HG02840 (cell line): Measurements from ENCODE around the gene PRMT1.
"Not testable (repeated sequence)": the region's sequence is repeated elsewhere in the genome, so short reads cannot be mapped to it uniquely, and the experiment has no call there.

Experiments used
- ATAC-seq: cut with Tn5 transposase; IDR thresholded peaks from one replicate; pipeline ENCODE4 v1.9.1; 2021; ENCODE audit warnings: mild to moderate bottlenecking, moderate library complexity, moderate number of reproducible peaks; ENCODE audit not compliant: unreplicated experiment, low FRiP score

Gene PRMT1

DNA sequence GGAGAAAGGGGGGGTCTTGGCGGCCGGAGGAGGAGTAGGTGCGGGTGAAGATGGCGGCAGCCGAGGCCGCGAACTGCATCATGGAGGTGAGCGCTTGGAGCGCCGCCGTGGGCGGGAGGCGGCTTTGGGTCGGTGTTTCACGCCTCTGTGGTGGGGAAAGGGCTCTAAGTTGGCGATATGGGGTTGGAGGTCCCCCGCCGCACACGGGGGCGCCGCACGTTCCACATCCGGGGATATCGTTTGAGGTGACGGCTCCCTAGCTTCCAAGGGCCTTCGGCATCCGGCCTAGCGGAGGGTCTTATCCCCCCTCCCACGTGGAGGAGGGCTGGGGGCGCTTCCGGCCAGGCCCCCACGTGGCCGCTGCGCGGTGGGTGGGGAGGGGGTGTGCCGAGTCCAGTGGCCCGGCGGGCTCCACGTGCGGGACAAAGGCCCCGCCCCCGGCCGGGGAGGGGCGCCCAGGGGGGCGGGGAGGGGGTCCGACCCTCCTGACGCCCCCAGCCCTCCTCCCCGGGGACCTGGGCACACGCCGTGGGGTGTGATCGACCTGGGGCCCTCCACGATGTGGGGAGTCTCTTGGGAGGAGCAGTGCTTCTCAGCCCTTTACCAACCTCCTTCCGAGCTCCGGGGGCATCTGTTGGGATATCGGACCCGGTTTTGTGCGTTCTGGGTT, at the start of gene PRMT1:
Gene PRMT1, plus strand, starts transcription at position 41 of the 670 bp plus-strand sequence. Its CDS starts 10 bp downstream, at position 51.
- no peak for ATAC-seq

DNA sequence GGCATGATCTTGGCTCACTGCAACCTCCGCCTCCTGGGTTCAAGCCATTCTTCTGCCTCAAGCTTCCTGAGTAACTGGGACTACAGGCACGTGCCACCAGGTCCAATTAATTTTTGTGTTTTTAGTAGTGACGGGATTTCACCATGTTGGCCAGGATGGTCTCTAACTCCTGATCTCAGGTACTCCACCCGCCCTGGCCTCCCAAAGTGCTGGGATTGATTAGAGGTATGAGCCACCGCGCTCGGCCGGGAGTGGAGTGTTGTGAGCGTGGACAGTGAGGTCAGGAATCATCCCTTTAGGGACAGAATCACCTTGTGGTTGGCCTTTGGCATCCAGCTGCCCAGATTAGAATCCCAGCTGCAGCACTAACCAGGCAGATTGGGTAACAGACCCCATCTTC, 47.4 kb upstream of the PRMT1 start:
- ATAC-seq, result no peak

DNA sequence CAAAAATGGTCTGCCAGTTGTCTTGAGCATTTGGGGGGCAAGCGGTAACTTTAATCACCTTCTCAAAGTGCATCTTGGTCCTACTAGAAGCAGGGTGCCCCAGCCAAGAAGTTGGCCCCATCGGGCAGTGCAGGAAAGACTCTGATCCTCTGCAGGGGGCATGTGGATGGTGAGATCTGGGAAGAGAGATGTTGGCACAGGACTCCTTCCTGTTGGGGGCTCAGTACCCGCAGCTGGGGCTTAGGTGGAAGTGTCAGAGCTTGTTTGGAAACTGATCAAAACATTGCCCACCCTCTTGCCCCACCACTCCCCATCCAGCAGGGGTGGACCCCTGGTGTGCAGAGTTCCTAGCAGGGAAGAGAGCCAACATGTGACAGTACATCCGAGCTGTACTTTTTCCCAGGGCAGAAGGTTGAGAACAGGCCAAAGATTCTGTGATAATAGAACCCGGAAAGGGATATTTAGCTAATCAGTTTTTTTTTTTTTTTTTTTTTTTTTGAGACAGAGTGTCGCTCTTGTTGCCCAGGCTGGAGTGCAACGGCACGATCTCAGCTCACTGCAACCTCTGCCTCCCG, 46.0 kb upstream of the PRMT1 start:
- ATAC-seq, result no peak

DNA sequence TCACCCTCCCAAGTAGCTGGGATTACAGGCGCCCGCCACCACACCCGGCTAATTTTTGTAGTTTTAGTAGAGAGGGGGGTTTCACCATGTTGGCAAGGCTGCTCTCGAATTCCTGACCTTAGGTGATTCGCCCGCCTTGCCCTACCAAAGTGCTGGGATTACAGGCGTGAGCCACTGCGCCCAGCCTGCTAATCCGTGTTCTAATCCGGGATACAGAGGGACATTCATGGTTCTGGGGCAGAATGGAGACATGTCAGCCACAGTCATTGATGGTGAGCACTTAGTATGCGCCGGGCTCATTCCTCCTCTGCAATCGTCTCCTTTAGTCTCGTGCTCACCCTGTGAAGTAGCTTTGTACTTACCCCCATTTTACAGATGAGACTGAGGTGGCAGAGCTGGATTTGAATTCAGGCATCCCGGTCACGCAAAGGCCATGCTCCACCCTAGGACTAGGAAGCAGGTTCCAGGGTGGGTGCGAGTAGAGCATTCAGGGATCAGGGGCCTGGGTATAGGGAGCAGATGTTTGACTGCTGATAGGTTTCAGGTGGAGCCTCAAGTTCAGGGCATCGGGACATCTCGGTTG, 45.4 kb upstream of the PRMT1 start:
- no peak for ATAC-seq

DNA sequence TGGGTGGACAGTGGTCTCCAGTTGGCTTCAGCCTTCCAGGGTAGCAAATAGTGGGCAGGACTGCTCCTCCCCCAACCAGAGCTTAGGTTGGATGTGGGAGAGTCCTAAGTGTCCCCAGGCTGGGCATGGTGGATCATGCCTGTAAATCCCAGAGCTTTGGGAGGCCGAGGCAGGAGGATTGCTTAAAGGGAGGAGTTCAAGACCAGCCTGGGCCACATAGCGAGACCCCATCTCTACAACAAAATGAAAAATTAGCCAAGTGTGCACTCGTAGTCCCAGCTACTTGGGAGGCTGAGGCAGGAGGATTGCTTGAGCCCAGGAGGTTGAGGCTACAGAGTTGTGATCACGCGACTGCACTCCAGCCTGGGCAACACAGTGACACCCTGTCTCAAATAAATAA, 44.5 kb upstream of the PRMT1 start:
- ATAC-seq, result no peak

DNA sequence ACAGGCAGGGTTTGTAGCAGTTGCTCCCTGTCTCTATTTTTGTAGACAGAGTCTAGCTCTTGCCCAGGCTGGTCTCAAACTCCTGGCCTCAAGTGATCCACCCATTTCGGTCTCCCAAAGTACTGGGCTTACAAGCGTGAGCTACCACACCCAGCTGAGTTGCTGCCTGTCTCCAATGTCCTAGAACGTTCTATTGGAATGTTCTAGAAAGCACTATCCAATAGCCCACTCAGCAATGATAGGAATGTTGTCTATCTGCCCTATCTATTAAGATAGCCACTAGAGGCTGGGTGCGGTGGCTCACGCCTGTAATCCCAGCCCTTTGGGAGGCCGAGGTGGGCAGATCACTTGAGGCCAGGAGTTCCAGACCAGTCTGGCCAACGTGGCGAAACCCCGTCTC, 43.8 kb upstream of the PRMT1 start:
- ATAC-seq, result not testable (repeated sequence)

DNA sequence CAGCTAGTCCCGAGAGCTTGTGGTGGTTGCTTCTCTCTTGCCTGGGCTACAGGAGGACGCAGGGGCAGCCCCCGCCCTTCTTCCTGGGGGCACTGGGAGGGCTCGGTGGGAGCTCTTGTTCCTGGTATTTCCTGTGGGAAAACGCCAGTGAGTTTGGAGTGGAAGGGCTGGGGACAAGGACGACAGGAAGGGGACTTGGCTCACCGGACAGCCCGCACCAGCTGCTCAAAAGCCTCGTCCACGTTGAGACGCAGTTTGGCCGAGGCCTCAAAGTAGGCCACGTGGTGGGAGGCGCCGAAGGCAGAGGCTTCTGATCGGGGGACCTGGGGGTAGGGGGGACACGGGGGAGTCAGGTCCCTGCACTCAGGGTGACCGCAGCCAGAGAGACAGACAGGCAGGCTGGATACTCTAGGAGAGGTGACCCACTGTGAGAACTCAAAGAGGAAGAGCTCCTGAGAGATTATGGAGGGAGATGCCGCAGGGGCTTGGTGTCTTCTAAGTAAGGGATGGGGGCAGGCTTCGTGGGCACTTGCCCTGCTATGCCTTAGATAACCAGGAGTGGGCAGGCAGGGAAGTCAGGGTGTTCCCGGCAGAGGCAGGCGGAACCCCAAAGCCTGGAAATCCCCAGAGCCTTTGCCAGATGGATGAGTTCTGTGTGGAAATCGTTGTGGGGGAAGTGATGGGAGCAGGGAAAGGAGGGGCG, 41.4 kb upstream of the PRMT1 start:
- ATAC-seq, result no peak

DNA sequence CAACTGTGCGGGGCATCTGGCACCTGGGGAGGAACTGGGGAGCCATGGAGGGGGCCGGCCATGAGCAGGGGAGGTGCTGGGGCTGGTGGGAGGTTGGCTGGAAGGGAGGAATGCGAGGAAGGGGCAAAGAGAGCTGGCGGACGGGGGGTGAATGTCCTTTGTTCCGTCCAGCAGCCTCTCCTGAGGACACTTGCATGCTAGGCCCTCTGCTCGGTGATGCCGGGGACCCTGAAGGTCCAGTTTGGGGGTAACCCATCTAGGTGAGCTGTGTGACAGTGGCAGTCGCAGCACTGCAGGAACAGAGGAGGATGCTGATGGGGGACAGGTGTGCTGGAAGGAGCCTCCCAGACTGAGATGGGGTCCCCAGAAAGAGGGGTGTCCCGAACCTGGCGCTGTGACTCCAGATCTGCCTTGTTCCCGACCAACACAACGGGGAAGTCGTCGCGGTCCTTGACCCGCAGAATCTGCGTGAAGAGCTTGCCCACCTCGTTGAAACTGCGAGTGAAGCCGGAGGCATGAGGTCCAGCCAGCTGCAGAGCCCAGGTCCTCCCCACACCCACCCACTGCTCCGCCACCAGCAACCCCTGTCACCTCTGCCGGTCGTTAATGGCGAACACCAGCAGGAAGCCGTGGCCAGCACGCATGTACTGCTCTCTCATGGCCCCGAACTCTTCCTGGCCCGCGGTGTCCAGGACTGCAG, 40.7 kb upstream of the PRMT1 start:
- ATAC-seq, result no peak

DNA sequence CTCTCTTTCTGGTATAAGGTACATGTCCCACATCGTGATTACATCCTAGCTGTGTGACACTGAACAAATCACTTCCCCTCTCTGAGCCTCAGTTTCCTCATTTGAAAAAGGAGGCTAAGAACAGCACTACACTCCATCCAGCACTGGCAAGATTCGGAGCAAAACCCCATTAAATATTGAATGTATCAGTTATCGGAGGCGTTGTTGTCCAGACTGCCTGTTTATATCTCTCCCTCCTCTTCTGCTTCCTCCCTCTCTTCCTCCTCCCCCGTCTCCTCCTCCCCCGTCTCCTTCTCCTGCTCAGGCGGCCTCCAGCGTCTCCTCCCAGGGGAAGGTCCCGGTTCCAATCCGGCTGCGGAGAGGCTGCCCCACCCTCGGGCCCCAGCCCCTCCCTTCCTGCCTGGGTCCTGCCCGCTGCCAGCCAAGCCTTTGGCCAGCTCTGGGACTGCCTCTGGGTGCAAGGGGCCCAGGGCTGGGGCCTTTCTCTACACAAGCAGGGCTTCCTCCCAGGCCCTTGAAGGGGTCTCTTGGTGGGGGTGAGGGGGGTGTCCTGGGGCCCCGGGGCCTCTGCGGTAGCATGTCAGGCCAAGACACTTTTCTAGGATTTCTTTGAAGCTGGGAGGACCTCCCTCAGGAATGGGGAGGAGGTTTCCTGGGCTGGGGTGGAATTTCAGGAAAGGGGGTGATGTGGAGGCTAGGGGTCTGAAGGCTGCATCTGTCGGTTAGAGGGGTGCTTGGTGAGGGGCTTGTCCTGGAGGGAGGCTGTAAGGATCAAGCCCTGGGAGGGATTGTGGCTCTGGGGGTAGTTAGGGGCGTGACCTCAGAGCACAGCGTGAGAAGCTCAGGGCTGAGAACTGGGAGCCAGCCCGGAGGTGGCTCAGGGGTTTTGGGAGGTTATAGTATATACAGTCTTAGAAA, 39.0 kb upstream of the PRMT1 start:
- ATAC-seq, result no peak

DNA sequence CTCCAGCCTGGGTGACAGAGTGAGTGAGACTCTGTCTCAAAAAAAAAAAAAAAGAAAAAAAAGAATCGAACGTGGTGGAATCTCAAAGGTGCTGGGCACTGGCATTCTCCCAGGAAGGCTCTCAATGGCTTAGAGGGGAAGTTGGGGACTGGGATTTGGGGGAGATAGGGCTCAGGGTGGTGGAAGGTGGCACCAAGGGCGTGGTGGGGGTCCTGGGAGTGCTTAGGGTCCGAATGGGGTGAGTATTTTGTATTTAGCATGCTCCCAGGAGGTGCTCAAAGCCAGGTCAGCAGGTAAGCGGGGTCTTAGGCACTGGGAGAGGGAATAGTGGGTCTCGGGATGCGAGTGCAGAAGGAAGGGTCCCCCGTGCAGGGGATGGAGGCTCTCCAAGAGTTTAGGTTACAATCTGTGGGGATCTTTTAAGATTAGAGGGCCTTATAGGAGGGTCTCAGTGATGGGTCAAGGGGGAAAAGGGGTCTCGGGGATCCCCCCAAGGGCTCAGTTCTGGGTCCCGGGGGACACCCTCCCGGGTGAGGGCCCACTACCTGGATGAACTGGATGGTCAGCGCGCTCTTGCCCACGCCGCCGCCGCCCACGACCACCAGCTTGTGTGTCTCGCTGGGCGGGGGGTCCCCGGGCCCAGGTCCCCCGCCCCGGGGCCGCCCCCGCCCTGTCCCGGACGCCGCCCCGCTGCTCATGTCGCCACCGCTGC, 37.5 kb upstream of the PRMT1 start:
- no peak for ATAC-seq

DNA sequence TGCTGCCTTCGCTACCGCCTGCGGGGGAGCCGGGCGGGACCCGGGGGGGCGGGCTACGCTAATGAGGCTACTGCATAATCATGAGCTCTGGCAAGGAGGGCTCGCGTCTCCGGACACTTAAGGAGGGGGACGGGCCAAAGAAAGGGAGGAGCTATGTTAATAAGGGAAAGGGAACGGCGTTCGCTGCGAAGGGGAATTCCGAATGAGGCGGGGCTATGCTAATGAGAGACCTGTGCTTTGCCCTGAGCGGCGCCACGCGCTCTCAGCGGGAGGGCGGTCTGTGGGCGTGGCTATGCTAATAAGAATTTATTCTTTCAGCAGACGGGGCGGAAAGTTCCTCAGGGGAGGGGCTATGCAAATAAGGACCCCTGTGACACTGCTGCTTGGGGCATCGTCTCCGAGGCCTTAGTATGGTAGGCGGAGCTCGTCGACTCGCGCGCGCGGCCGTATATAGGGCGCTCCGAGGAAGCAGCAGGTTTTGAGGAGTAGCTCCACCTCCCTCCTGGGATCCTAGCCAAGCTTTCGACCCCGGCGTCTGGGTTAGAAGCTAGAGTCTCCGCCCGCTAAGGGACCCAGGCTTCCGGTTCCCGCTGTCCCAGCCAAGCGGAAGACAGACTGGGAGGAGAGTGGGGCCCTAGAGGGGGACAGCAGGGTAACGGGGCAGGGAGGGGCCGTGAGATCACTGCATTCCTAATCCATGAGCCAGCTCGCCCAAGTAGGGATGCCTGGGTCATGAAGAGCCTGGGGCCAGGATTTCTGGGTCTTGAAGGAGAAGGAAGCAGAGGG, 36.8 kb upstream of the PRMT1 start, which contains the start of gene RRAS:
Gene RRAS, minus strand, starts transcription at position 31 of the 786 bp plus-strand sequence. CDS start 45 bp downstream, outside the sequence.
- ATAC-seq, result peak; percentile 65

DNA sequence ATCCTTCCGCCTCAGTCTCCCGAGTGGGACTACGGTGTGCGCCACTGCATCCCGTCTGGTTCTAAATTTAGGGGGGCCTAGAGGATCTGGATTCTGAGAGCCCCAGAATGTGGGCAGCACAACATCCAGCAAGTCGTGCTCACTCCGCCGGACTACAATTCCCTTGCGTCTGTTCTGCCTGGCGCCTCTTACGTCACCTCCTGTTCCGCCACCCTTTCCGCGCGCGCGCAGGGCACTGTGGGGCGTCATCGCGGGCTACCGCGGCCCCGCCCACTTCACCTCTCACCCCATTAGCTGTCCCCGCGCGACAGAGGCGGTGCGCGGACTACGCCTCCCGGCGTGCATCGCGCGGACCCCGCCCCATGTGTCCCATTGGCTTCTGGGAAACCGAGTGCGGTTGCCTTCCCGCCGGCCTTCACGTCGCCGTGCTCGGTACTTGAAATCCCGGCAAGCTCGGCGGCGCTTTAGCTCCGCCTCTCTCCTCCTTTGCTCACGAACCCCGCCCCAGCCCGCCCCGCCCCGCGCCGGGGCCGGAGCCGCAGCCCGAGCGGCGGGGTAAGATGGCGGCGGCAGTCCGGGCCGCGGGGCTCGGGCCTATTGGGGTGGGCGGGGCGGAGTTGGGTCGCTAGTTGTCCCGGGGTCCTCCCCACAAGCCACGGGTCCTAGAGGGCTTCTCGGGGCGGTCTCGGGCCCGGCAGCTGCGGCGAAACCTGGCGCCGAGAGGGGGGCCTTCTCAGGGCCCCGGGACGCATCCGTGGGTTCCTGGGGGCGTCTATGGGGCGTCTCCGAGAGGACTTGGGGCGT, 35.2 kb upstream of the PRMT1 start, which contains the start of gene SCAF1:
Gene SCAF1, plus strand, starts transcription at position 522 of the 804 bp plus-strand sequence. CDS start 2,818 bp downstream, outside the sequence.
- peak; percentile 64 for ATAC-seq

DNA sequence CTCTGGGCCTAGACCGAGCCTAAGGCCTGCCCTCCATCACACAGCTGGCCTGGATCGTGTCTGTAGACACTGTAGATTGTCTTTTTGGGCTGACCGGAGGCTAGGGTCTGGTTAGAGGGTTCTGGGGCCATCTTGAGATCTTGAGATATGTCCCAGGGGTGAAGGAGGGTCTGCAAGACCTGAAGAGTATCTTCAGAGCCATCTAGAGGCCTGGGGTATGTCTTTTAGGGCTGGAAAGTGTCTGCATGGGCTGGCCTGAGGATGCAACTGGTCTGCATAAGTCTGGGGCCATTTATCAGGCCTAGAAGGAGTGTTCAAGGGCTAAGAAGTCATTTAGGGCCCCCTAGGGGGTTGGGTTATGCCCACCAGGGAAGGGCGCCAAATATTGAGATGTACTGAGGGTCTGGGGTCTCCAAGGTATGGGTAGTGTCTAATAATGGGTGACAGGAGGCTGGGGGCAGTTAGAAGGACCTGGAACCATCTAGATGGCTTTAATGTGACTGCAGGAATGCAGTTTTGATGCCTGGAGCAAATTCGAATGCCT, 34.5 kb upstream of the PRMT1 start:
- ATAC-seq, result no peak

DNA sequence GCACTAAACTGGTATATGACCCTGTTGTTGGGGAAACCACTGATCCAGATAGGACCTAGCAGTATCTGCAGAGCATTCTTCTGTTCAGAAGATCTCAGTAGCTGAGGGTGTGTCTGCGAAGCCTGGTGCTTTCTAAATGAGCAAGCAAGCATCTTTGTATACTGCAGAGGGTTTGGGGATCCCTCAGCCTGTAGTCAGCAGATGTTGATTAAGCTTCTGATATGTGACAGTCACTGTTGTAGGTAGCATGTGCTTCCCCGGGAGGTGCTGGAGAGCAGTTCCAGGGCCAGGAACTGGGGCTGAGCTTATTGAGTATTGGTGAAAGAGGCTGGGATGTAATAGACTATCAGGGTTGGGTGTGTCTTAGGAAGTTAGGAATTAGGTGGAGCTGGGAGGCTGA, 33.6 kb upstream of the PRMT1 start:
- no peak for ATAC-seq

DNA sequence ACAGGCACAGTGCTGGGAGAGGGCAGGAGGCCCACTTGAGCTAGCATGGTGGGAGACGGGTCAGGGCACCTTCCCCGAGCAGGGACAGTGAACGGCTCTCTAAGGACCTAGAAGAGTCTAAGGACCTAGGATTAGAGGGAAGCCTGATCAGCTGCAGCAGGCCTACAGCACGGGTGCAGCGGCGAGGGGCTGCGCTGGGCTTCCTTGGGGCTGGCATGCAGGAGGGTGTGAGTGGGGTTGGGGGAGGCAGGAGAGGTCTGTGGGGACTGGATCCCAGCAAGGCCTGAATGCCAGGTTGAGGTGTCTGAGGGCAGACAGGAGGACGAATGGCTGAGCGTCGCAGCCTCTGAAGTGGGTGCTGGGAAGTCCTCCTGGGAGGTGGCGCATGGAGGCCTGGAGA, 31.5 kb upstream of the PRMT1 start:
- no peak for ATAC-seq

DNA sequence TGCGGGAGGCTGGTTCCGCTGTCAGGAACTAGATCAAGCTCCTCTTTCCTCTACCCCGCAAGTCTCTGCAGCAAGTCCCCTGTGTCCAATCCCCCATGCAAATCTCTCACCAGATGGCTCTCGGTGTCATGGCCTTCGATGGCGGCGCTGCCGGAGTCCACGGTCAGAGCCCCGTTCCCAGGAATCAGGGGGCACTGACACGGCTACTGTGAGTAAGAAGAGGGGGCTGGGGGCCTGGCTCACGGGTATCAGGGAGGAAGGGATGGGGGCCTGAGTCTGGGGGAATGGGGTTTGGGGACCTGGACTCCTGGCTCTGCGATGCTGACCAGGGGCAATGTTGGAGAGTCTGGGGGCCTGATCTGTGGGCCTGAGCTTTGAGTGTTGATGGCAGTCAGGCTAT, 31.1 kb upstream of the PRMT1 start:
- ATAC-seq, result no peak

DNA sequence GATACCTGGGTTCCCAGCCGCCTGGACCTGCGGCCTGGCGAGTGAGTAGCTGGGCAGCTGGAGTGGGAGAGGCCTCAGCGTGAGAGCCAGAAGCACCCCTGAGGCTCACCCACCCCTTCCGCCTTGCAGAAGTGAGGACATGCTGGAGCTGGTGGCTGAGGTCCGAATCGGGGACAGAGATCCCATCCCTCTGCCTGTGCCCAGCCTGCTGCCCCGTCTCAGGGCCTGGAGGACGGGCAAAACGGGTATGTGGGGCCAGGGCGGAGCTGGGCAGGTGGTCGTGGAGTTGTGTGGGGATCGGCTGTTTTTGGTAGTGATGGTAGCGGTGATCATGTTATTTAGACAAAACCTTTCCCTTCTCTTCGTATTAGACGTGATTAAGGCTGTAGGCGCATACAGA, 30.5 kb upstream of the PRMT1 start:
- no peak for ATAC-seq
